ENCODE results near the gene WLS.

The WLS gene

GRCh38 chr1:68227598-68227997 is 4.7 kb downstream of the WLS start:
- no peak for DNase-seq (ENCODE audit: low spot score)

GRCh38 chr1:68225781-68226180 is 6.5 kb downstream of the WLS start:
- no peak for DNase-seq (ENCODE audit: low spot score)

GRCh38 chr1:68223687-68224086 is 8.6 kb downstream of the WLS start:
- DNase-seq (ENCODE audit: low spot score), result no peak

GRCh38 chr1:68221980-68222373 is 10.3 kb downstream of the WLS start:
- DNase-seq (ENCODE audit: low spot score), result no peak

GRCh38 chr1:68221001-68221979 is 11.0 kb downstream of the WLS start:
- DNase-seq (ENCODE audit: low spot score), result no peak

GRCh38 chr1:68220420-68220819 is 11.9 kb downstream of the WLS start:
- DNase-seq (ENCODE audit: low spot score), result no peak

- no peak for DNase-seq (ENCODE audit: low spot score)
Measured at GRCh38 chr1:68218490-68218889, 13.8 kb downstream of the WLS start.

- no peak for DNase-seq (ENCODE audit: low spot score)
Measured at GRCh38 chr1:68217618-68218017, 14.7 kb downstream of the WLS start.

- no peak for DNase-seq (ENCODE audit: low spot score)
Measured at GRCh38 chr1:68217060-68217554, 15.2 kb downstream of the WLS start.

- DNase-seq (ENCODE audit: low spot score), result no peak
Measured at GRCh38 chr1:68216089-68216772, 16.1 kb downstream of the WLS start.

GRCh38 chr1:68213843-68214242 is 18.5 kb downstream of the WLS start:
- no peak for DNase-seq (ENCODE audit: low spot score)

- DNase-seq (ENCODE audit: low spot score), result no peak
Measured at GRCh38 chr1:68211761-68212380, 20.5 kb downstream of the WLS start.

GRCh38 chr1:68210829-68211228 is 21.5 kb downstream of the WLS start:
- no peak for DNase-seq (ENCODE audit: low spot score)

GRCh38 chr1:68210027-68210426 is 22.3 kb downstream of the WLS start:
- DNase-seq (ENCODE audit: low spot score), result no peak

GRCh38 chr1:68206848-68207689 is 25.3 kb downstream of the WLS start:
- DNase-seq (ENCODE audit: low spot score), result no peak

GRCh38 chr1:68205794-68206358 is 26.4 kb downstream of the WLS start:
- DNase-seq (ENCODE audit: low spot score), result no peak

GRCh38 chr1:68204977-68205630 is 27.2 kb downstream of the WLS start:
- DNase-seq (ENCODE audit: low spot score), result no peak

- DNase-seq (ENCODE audit: low spot score), result no peak
Measured at GRCh38 chr1:68202239-68202832, 30.0 kb downstream of the WLS start.

- DNase-seq (ENCODE audit: low spot score), result no peak
Measured at GRCh38 chr1:68201546-68202238, 30.6 kb downstream of the WLS start.

- DNase-seq (ENCODE audit: low spot score), result no peak
Measured at GRCh38 chr1:68199603-68200002, 32.7 kb downstream of the WLS start.

Data from D341Med (cell line).